ENCODE data around the gene KIAA1217.
"Not testable (repeated sequence)": the region's sequence is repeated elsewhere in the genome, so short reads cannot be mapped to it uniquely, and the experiment has no call there.

The KIAA1217 gene

GRCh38 chr10:24343686-24344085 lies 134.7 kb downstream of the KIAA1217 start:
- DNase-seq = no peak

GRCh38 chr10:24344279-24344678 lies 135.3 kb downstream of the KIAA1217 start:
- DNase-seq = no peak

GRCh38 chr10:24344695-24345463 lies 135.9 kb downstream of the KIAA1217 start:
- no peak for DNase-seq

GRCh38 chr10:24346877-24347519 lies 138.1 kb downstream of the KIAA1217 start:
- no peak for DNase-seq

- DNase-seq = no peak
Observed at GRCh38 chr10:24349379-24350001, 140.6 kb downstream of the KIAA1217 start.

GRCh38 chr10:24350070-24350921 lies 141.4 kb downstream of the KIAA1217 start:
- no peak for DNase-seq

GRCh38 chr10:24350922-24351225 lies 141.9 kb downstream of the KIAA1217 start:
- DNase-seq = not testable (repeated sequence)

GRCh38 chr10:24351961-24352360 lies 143.0 kb downstream of the KIAA1217 start:
- no peak for DNase-seq

GRCh38 chr10:24352399-24352798 lies 143.5 kb downstream of the KIAA1217 start:
- DNase-seq = no peak

GRCh38 chr10:24353319-24353718 lies 144.4 kb downstream of the KIAA1217 start:
- no peak for DNase-seq

GRCh38 chr10:24355056-24355688 lies 146.2 kb downstream of the KIAA1217 start:
- DNase-seq = no peak

- no peak for DNase-seq
Observed at GRCh38 chr10:24357344-24358004, 148.5 kb downstream of the KIAA1217 start.

- no peak for DNase-seq
Observed at GRCh38 chr10:24358022-24358421, 149.1 kb downstream of the KIAA1217 start.

GRCh38 chr10:24360282-24361127 lies 151.6 kb downstream of the KIAA1217 start:
- DNase-seq = peak; percentile 5

GRCh38 chr10:24363070-24363469 lies 154.1 kb downstream of the KIAA1217 start:
- no peak for DNase-seq

- no peak for DNase-seq
Observed at GRCh38 chr10:24367688-24368087, 158.8 kb downstream of the KIAA1217 start.

- DNase-seq = no peak
Observed at GRCh38 chr10:24370877-24371276, 161.9 kb downstream of the KIAA1217 start.

- DNase-seq = no peak
Observed at GRCh38 chr10:24371396-24371795, 162.5 kb downstream of the KIAA1217 start.

- DNase-seq = no peak
Observed at GRCh38 chr10:24374134-24374915, 165.4 kb downstream of the KIAA1217 start.

GRCh38 chr10:24375510-24375909 lies 166.6 kb downstream of the KIAA1217 start:
- DNase-seq = no peak
